Fibroblast of pulmonary artery (primary cell): ENCODE measurements around the gene RIT1.

ENCODE experiments used
- DNase-seq: peaks from one replicate; pipeline ENCODE4 v3.0.0-alpha.2; 2010; ENCODE audit warnings: low read depth
- H3K4me3 ChIP-seq: replicated peaks from 2 replicates; pipeline ENCODE4 v1.5.1; 2011; ENCODE audit warnings: low read depth, mild to moderate bottlenecking, control low read depth, low read length, moderate library complexity
- CTCF ChIP-seq: IDR thresholded peaks from 2 replicates; pipeline ENCODE4 v1.5.1; 2011; ENCODE audit warnings: mild to moderate bottlenecking, control low read depth, low read length, inconsistent platforms; ENCODE audit errors: missing control alignments

RIT1 gene

GRCh38 chr1:155884031-155884960 lies 26.9 kb downstream of the RIT1 start:
- H3K4me3 ChIP-seq = no peak overlapping the region
- TF ChIP-seq CTCF = no peak
- DNase-seq = no peak

- no peak for TF ChIP-seq CTCF
- no peak overlapping the region for H3K4me3 ChIP-seq
- no peak for DNase-seq
Observed at GRCh38 chr1:155882766-155883165, 28.4 kb downstream of the RIT1 start.

GRCh38 chr1:155882235-155882634 lies 28.9 kb downstream of the RIT1 start:
- H3K4me3 ChIP-seq = no peak overlapping the region
- DNase-seq = no peak
- TF ChIP-seq CTCF = no peak

GRCh38 chr1:155880950-155881349 lies 30.2 kb downstream of the RIT1 start:
- H3K4me3 ChIP-seq = no peak overlapping the region
- DNase-seq = no peak
- no peak for TF ChIP-seq CTCF

- TF ChIP-seq CTCF = no peak
- DNase-seq = no peak
- no peak overlapping the region for H3K4me3 ChIP-seq
Observed at GRCh38 chr1:155880251-155880650, 30.9 kb downstream of the RIT1 start.

- DNase-seq = no peak
- H3K4me3 ChIP-seq = no peak overlapping the region
- TF ChIP-seq CTCF = no peak
Observed at GRCh38 chr1:155877945-155878344, 33.2 kb downstream of the RIT1 start.

GRCh38 chr1:155873860-155874259 lies 37.3 kb downstream of the RIT1 start:
- H3K4me3 ChIP-seq = no peak overlapping the region
- TF ChIP-seq CTCF = no peak
- DNase-seq = no peak
